M059J (cell line): ENCODE results near the gene SPAG9. TPM values are rescaled to one million over a fixed set of nuclear protein-coding genes. Genes with fewer than 3 reads are reported as not detected.
"Not testable (repeated sequence)": the region's sequence is repeated elsewhere in the genome, so short reads cannot be mapped to it uniquely, and the experiment has no call there.

ENCODE experiments used
- DNase-seq: peaks from one replicate; pipeline ENCODE4 v3.0.0-alpha.2; 2012; ENCODE audit warnings: low read depth
- total RNA-seq: library from RNA; depleted of rRNA; stranded (reverse); fragments of >200 nt; shearing (Covaris generic); gene quantifications from 2 replicates; pipeline ENCODE4 v1.2.3, GENCODE V29; 2014

The SPAG9 gene
- total RNA-seq, 1 experiment from 2014 or later: 43.9 TPM

DNA sequence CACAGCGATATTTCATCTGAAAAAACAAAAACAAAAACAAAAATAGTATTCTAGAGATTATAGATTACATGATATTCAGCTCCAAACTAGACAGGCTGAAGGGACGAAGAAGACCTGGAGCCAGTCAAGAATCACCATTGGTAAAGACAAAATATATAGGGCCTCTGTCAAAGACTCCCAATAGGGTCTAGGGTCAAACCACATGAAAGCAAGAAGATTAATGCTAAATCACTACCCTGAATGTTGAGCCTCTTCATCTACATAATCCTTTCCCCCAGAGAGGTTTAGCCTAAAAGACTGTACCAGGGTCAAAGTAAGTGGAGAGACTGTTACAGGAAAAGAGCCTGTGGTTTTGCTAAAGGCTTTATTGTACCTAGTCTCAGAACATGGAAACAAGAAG, 21.9 kb upstream of the SPAG9 start:
- DNase-seq: no peak

DNA sequence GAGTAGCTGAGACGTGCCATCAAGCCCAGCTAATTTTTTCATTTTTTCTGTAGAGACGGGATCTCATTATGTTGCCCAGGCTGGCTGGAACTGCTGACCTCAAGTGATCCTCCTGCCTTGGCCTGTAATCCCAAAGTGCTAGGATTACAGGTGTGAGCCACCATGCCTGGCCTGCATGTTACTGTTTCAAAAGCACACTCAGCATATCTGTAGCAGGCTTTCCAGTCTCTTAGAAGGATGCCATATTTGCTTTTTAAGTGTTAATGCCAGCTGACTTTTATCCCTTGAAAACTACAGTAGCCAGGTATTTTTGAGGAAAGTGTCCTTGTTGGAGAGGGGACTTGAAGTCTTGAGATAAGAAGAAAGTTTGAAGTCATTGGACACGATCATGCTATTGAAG, 15.3 kb upstream of the SPAG9 start:
- DNase-seq: no peak

DNA sequence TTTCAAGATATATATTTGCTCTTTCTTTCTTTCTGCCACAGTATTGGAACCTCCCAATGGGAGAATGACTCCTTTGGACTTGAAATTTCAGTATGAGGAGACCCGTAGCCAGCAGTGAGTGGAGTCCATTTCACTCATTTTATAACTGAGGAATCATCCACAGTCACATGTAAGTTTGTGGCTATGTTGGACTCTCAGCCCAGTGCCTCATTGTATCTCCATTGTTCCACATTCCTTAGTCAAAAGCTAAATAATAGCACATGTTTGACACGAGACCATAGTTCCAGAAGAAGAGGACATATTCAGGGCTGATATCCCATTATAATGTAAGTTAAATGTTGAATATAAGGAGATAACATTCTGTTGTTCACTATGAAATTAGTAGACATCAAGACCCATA, 12.7 kb upstream of the SPAG9 start:
- DNase-seq: no peak

DNA sequence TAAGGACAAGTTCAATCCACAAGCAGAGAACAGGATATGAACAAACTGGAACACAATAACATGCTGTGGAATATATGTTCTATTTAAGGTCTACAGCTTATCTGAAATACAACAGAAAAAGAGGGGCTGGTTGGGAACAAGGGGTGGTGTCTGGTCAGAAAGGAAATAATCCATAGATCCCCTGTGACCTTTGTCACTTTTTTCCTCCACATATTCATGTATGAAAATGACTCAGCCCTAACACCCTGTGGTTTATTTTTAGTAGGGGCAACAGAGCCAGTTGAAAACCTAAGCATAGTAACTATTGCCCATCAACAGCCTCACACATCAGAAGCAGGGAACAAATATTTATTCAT, 12.3 kb upstream of the SPAG9 start:
- DNase-seq: peak; percentile 46

DNA sequence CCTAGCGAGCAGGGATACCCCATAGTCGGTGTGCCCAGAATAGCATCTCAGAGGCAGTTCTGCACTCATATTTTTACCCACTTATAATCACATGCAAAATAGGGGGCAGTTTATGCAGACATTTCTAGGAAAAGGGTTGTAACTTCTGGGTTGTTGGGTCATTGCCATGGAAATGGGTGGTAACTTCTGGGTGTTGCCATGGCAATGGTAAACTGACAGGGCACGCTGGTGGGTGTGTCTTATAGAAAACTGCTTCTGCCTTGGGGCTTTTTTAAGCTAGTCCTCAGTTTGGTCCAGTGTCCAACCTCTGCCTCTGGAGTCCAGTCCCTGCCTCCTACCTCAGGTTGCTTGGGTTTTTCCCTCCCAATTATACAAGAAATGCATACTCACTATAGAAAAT, 7.4 kb upstream of the SPAG9 start:
- peak; percentile 42 for DNase-seq

DNA sequence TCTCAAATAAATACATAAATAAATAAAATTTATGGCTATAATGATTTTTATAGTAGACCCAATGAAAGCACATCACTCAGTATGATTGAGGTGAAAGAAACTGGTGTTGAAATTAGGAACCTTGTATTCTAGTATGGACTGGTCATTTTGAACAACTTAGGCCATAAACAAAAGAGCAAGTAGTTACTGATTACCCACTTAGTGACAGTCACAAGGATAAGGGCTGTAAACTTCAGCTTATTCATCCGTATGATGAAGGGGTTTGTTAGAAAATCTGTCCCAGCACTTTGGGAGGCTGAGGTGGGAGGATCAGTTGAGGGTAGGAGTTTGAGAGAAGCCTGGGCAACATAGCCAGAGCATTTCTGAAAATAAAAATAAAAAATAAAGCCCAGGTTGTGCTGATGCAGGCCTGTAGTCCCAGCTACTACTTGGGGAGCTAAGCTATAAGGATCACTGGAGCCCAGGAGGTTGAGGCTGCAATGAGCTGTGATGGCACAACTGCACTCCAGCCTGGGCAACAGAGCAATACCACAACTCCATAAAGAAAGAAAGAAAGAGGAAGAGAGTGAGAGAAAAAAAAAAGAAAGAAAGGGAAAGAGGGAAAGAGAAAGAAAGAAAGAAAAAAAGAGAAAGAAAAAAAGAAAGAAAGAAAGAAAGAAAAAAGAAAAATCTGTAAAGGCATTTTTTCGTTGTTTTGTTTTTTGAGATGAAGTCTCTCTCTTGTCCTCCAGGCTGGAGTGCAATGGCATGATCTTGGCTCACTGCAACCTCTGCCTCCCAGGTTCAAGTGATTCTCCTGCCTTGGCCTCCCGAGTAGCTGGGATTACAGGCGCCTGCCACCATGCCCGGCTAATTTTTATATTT, 4.2 kb upstream of the SPAG9 start:
- no peak for DNase-seq

DNA sequence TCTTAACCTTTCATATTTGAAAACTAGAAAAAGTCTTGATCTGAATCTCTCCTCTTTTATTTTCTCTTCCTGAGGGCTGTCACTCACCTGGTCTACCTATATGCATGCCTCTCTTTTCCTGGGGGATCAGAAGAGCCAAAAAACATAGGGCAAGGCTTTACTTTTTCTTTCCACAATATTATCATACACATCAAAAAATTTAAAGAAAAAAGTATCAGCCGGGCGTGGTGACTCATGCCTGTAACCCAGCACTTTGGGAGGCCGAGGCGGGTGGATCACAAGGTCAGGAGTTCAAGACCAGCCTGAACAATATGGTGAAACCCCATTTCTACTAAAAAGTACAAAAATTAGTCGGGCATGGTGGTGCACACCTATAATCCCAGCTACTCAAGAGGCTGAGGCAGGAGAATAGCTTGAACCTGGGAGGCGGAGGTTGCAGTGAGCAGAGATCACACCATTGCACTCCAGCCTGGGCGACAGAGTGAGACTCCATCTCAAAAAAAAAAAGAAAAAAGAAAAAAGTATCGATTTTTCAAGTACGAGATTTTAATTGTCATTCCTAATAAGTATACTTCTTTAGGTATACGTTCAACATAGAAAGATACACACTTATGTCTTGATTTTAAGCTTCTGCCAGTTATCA, 1.9 kb upstream of the SPAG9 start:
- not testable (repeated sequence) for DNase-seq

DNA sequence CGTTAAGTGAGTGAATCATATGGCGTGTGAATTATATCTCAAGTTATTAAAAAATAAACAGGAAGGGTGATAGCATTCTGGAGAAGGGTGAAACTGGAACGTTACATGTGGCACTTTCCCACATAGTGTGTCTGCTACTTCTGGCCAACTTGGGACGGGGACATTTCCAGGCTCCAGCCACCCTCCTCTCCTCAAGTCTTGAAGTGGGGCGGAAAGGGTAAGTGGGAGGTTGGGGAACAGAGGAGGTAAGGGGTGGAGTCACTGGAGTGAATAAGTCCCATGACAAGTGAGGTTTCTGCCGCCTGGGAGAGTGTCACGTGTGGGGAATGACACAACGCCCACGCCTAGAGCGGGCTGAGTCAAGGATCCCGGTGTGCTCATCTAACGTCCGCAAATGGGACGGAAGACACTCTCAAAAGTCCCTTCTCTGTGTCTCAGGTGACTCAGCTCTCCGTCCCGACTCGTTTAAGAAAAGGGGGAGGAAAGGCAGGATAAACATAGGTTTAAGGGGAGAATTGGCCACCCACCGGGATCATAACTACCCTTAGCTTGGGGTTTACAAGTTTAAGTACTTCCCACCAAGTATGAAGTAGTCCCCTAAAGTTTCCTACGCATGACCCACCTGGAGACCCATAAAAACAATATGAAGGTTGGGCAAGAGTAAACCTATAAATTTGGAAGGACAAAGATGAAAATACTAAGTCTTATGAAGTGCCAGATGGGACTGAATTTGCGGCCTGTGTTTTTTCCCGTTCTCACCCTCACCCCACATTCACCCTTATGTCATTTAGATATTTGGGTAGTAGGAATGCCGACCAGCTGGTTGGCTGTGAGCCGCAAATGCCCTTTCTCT, 1.2 kb upstream of the SPAG9 start:
- peak; percentile 96 for DNase-seq

DNA sequence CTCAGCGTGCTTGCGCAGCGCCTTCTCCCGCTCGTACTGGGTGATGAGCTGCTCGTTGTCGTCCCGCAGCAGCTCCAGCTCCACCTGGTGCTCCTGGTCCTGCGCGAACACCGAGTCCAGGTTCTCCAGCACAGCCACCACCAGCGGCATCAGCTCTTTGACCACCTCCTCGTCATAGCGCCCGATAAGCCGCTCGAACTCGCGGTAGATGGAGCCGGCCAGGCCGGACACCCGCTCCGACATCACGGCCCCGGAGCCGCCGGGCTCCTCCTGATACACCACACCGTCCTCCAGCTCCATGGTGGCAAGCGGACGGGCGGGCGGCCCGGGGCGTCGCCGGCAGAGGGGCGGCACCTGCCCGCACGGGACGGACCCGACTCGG, 320 bp downstream of the SPAG9 start:
- DNase-seq: peak; percentile 45

DNA sequence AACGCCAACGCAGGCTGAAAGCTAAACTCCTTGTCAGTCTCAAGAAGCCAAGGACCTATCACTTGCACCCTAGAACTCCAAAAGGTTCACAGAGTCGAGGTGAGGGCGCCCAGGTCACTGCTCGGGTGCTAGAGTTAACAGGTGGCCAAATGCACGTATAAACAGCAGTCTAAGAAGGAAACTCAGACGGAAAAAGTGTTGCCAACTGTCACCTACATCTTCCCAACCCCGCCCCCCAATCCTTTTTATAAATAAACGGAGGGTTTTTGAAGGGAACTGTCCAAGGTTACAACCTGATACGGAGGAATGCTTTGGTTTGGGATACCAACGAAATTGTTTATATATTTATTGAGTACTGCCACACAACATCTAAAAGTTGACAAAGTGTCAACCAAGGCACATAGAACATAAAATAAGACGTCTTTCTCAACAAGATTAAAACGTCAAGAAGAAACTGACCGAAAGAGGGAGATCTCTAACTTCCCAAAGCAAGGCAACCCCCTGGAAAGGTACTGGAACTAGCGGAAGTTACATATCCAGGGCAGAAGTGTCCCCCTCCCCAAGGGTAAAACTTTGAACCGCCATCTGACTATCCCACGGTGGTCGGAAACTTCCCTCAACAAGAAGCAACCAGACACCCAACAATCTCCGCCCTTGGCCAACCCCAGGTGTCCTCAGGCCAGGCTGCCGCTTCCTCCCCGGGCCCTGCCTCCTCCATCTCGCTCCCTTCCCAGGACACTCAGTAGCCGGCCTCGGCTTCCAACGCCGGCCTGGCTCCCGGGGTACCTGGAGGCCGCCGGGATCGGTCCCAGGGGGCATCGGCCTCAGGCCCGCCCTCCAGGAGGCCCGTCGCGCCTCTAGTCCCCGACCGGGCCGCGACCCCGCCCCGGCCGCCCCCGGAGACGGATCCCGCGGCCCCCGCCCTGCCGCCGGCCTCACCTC, 982 bp downstream of the SPAG9 start:
- DNase-seq: peak; percentile 66

DNA sequence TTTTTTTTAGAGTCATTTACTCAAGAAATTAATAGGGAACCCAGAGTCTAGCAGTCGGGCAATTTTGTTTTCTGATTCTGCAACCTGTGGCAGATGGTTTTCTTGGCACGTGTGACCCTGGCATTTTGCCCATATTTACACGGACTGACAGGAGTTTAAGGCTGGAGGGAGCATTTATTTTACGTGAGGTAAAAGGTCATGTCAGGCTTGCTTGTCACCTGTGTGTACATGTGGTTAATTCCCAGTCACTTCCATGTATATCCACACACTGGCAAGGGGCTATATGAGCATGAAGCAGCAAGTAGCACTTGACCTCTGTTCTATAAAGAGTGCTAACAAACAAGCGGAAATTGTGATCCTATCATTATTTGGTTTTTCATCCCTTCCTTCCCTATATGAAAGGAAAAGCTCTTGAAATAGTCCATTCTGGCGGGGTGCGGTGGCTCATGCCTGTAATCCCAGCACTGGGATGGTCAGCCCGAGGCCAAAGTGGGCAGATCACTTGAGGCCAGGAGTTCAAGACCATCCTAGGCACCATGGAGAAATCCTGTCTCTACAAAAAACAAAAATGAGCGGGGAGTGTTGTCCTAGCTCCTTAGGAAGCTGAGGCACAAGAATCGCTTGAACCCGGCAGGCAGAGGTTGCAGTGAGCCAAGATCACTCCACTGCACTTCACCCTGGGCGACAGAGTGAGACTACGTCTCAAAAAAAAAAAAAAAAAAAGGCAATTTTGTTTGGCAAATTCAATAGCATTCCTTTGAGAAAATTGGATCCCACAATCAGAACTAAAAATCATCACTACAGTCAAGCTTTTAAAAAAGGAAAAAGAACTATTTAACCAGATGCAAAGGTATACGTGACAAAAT, 2.1 kb downstream of the SPAG9 start:
- DNase-seq: no peak

DNA sequence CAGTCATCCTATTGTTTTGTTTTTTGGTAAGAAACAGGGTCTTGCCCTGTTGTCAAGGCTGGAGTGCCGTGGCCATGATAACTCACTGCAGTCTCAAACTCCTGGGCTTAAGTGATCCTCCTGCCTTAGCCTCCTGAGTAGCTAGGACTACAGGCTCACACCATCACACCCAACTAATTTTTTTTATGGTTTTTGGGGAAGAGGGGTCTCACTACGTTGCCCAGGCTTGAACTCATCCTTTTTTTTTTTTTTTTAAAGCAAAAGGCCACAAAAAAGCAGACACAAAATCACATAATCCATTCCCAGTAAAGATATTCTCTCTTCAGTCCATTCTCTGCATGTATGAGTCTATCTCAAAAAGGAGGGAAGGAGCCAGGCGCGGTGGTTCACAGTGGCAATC, 5.5 kb downstream of the SPAG9 start:
- no peak for DNase-seq

DNA sequence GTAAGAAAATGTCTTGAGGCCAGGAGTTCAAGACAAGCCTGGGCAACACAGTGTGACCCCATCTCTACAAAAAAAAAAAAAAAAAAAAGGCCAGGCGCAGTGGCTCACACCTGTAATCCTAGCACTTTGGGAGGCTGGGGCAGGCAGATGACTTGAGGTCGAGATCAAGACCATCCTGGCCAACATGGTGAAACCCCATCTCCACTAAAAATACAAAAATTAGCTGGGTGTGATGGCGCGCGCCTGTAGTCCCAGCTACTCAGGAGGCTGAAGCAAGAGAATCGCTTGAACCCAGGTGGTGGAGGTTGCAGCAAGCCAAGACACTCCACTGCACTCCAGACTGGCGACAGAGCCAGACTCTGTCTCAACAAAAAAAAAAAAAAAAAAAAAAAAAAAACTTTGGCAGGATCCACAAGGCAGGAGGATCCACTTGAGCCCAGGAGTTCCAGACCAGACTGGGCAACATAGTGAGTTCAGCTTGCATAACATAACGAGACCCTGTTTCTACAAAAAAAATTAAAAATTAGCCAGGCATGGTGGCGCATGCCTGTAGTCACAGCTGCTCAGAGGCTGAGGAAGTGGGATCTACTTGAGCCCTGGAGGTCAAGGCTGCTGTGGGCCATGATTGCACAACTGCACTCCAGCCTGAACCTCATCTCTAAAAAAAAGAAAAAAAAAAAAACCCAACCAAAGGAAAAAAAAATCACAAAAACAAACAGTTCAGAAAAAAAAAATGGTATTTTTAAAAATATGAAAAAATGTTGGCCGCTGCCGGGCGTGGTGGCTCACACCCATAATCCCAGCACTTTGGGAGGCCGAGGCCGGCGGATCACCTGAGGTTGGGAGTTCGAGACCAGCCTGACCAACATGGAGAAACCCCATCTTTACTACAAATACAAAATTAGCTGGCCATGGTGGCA, 8.1 kb downstream of the SPAG9 start:
- DNase-seq: peak; percentile 16

DNA sequence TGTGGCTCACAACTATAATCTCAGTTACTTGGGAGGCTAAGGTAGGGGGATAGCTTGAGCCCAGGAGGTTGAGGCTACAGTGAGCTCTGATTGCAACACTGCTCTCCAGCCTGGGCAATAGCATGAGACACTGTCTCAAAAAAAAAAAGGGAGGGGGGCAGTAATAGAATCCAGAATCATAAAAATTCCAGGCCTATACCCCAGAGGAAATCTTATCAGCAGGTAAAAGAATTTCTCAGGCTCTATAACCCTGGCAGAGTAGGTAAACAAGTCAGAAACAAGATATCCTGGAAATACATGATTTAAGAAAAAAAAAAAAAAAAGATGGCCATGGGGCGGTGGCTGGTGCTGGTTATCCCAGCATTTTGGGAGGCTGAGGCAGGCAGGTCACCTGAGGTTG, 12.9 kb downstream of the SPAG9 start:
- no peak for DNase-seq

DNA sequence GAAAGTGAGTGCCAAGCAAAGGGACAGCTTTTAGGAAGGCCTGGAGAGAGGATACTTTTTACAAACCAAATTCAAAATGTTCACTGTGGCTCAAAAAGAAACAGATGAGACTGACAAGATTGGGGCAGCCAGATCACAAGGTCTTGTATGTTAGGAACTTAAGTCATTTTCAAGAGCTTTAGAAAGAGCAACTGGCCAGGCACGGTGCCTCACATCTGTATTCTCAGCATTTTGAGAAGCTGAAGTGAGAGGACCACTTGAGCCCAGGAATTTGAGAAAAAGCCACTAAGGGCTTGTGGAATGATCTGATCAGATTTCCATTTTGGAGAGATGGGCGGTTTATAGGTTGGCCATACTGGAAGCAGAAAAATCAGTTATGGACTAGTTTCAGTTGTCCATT, 17.2 kb downstream of the SPAG9 start:
- no peak for DNase-seq

DNA sequence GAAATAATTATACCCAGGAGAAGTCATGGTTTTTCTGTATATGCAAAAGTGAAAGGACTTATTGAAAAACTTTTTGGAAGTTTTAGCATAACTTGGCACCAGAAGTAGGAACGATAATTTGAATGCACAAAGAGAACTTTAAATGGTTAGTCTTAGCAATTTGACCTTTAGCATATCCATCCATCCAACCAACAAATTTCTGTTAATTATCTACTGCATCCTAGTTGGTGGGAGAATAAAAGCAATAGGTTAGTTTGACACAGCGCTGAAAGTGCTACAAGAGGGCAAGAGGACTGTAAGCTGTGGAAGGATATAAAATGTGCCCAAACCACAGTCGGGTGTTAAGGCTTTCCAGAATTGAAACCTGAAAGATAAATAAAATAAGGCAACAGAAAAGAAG, 17.6 kb downstream of the SPAG9 start:
- DNase-seq: no peak

DNA sequence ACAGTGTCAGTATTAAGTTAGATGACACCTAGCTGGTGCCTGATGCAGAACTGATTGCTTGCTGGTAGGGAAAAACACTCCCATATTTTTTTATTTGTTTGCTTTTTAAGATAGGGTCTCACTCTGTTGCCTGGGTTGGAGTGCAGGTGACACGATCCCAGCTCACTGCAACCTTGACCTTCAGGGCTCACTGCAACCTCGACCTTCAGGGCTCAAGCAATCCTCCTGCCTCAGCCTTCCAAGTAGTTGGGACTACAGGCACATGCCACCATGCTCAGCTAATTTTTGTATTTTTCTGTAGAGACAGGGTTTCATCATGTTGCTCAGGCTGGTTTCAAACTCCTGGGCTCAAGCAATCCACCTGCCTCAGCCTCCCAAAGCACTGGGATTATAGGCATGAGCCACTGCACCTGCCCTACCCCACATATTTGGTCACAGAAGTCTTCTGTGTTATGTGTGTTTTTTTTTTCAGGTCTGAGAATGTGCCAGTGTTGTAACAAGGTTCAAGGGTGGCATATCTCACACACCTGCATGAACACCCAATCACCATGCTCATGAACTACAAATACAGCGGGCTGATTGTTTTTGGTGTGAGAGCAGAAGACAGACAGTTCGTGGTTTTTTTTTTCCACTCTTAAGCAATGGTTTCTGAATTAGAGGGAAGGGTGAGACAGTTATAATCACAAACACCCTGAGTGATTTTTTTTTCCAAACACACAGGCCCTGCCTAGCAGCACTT, 22.8 kb downstream of the SPAG9 start:
- no peak for DNase-seq

DNA sequence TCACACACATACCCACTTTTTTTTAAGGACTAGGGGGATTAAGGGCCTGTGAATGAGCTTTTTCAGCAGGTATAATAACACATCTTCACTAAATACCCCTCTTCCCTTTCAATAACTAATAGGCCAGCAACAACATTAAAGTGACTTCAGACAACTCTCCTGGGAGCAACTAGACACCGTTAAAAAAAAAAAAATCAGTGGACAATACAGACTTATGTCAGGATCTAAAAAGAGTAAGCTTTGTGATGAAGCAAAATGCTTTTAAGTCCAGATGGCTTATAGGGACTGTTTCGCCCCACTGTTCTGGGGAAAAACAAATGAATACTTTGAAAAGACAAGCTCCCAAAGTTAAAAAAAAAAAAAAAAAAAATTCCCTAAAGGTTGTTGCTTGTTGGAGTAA, 29.0 kb downstream of the SPAG9 start:
- DNase-seq: no peak

DNA sequence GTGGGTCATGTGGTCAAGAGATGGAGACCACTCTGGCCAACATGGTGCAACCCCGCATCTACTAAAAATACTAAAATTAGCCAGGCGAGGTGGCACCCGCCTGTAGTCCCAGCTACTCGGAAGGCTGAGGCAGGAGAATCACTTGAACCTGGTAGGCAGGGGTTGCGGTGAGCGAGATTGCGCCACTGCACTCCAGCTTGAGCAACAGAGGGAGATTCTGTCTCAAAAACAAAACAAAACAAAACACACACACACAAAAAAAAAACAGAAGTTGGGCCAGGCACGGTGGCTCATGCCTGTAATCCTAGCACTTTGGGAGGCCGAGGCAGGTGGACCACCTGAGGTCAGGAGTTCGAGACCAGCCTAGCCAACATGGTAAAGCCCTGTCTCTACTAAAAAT, 31.8 kb downstream of the SPAG9 start:
- not testable (repeated sequence) for DNase-seq
